Mesothelial cell of epicardium (in vitro differentiated cells): Measurements from ENCODE around the gene FZD4. TPM values are rescaled to one million over a fixed set of nuclear protein-coding genes. Genes with fewer than 3 reads are reported as not detected.

Experiments
- DNase-seq, 2 experiments: peaks; one replicate each; pipeline ENCODE4 v3.0.0; 2021; ENCODE audit warnings: low spot score in 2 of 2; ENCODE audit not compliant: unreplicated experiment in 2 of 2
- H3K27ac Mint-ChIP-seq: 2 replicates; pipeline ENCODE4 v1.8.0; 2021; ENCODE audit warnings: mixed read lengths
- H3K27me3 Mint-ChIP-seq: 2 replicates; pipeline ENCODE4 v1.8.0; 2021; ENCODE audit warnings: low read depth, mixed read lengths
- H3K36me3 Mint-ChIP-seq: 2 replicates; pipeline ENCODE4 v1.8.0; 2021; ENCODE audit warnings: mixed read lengths
- H3K4me1 Mint-ChIP-seq: 2 replicates; pipeline ENCODE4 v1.8.0; 2021; ENCODE audit warnings: mixed read lengths
- H3K4me3 Mint-ChIP-seq: 2 replicates; pipeline ENCODE4 v1.8.0; 2021; ENCODE audit warnings: mild to moderate bottlenecking, moderate library complexity, mixed read lengths
- H3K9me3 Mint-ChIP-seq: 2 replicates; pipeline ENCODE4 v1.8.0; 2021; ENCODE audit warnings: mixed read lengths
- CTCF ChIP-seq: fragments of 200-600 bp; sonication (generic); IDR thresholded peaks from one replicate; pipeline ENCODE4 v1.5.0; 2021; ENCODE audit warnings: antibody characterized with exemption; ENCODE audit not compliant: unreplicated experiment
- total RNA-seq: library from RNA; stranded (reverse); gene quantifications from 3 replicates; pipeline ENCODE4 v1.2.1, GENCODE V29; 2021

FZD4 gene
- total RNA-seq, 1 donor from 2014 or later = 20.7 TPM

- peaks cover 51% of the 10 kb centered on the region for H3K4me1 Mint-ChIP-seq
- H3K9me3 Mint-ChIP-seq = no peaks in the 10 kb centered on the region
- no peaks in the 10 kb centered on the region for H3K27me3 Mint-ChIP-seq
- H3K4me3 Mint-ChIP-seq = no peak overlapping the region
- no peak for DNase-seq
- H3K36me3 Mint-ChIP-seq = no peaks in the 10 kb centered on the region
- no peak for TF ChIP-seq CTCF
- peak overlapping the region; percentile 29 for H3K27ac Mint-ChIP-seq
Measured at GRCh38 chr11:86926975-86927374, 28.2 kb downstream of the FZD4 start.

- Mint-ChIP-seq H3K36me3 (no peaks in the 10 kb centered on the region), H3K4me3 (no peak overlapping the region), H3K27me3 (no peaks in the 10 kb centered on the region), H3K9me3 (no peaks in the 10 kb centered on the region), H3K4me1 (peaks cover 36% of the 10 kb centered on the region), H3K27ac (peak overlapping the region; percentile 95)
- no peak for TF ChIP-seq CTCF
- DNase-seq = no peak
Measured at GRCh38 chr11:86923999-86924766, 31.0 kb downstream of the FZD4 start.

- Mint-ChIP-seq H3K9me3 (no peaks in the 10 kb centered on the region), H3K27ac (no peak overlapping the region), H3K4me3 (no peak overlapping the region), H3K4me1 (peaks cover 47% of the 10 kb centered on the region), H3K27me3 (no peaks in the 10 kb centered on the region), H3K36me3 (no peaks in the 10 kb centered on the region)
- no peak for TF ChIP-seq CTCF
- DNase-seq = no peak
Measured at GRCh38 chr11:86922225-86922624, 33.0 kb downstream of the FZD4 start.

GRCh38 chr11:86919557-86920210 is 35.5 kb downstream of the FZD4 start:
- Mint-ChIP-seq H3K27me3 (no peaks in the 10 kb centered on the region), H3K4me1 (peaks cover 44% of the 10 kb centered on the region), H3K27ac (peak overlapping the region; percentile 70), H3K9me3 (no peaks in the 10 kb centered on the region), H3K36me3 (no peaks in the 10 kb centered on the region), H3K4me3 (no peak overlapping the region)
- no peak for DNase-seq
- peak; percentile 53 for TF ChIP-seq CTCF

- Mint-ChIP-seq H3K27me3 (no peaks in the 10 kb centered on the region), H3K4me1 (peaks cover 37% of the 10 kb centered on the region), H3K36me3 (no peaks in the 10 kb centered on the region), H3K27ac (no peak overlapping the region), H3K4me3 (no peak overlapping the region), H3K9me3 (no peaks in the 10 kb centered on the region)
- no peak for DNase-seq
- TF ChIP-seq CTCF = no peak
Measured at GRCh38 chr11:86918973-86919372, 36.2 kb downstream of the FZD4 start.
